GM04503 (cell line): ENCODE data around the gene FOXS1.

Experiments
- DNase-seq: peaks from one replicate; pipeline ENCODE4 v3.0.0-alpha.2; 2012; ENCODE audit warnings: low read depth

Gene FOXS1

DNA sequence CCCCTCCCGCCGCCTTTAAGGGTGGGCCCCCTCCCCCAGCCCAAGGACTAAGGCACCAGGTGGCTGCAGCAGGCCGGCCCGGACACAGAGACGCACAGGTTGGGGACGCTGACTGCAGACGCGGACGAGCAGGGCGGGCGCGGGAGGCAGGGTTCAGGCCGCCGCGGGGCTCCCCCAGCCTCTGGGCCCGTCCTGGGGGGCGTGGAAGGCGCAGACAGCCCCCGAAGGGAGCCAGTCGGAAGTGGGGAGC lies 15.7 kb upstream of the FOXS1 start:
- no peak for DNase-seq

DNA sequence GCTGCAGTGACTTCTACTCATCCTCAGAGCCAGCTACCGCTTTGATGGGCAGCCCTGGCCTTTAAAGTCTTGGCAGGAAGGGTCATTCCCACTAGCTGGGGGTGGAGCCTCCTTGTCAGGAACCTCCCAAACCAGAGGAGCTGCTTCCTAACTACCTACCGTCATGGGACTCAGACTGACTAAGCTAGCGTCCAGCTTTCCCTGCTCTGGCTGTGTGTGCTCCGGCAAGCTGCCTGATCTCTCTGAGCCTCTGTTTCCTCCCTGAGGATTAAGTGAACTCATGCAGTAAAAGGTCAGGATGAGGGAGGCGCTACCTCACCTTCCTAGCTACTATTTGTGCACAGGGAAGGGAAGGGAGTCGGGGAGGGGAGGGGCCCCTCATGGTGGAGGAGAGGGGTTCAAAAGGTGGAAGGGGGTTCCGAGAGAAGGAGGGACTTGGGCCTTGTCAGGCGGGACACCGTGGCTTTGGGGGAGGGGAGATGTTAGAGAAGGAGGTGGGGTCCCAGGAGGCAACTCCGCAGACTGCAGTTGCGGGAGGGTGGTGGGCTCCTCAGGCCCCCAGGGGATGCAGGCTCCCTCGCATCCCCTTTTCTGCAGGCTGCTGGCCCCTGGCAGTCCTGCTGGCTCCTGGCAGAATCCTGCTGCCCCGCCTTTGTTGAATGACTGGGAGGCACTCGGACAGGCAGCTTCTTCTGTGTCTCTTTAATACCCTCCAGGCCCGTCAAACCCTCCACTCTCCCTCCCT lies 15.2 kb upstream of the FOXS1 start:
- no peak for DNase-seq

DNA sequence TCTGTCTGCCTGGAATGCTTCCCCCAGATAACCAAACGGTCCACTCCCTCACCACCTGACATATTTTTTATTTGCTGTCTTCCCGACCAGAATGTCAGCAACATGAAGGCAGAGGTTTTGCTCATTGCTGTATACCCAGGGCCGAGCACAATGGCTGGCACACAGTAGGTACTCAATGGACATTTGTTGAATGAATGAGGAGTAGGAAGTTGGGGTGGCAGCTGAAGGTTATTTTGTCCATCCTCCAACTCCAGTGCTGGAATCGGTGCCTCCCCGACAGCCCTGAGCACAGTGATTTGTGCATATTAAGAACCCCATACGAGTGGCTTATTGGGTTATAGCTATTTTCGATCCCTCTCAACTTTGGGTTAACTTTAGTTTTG lies 14.6 kb upstream of the FOXS1 start:
- DNase-seq, result no peak

DNA sequence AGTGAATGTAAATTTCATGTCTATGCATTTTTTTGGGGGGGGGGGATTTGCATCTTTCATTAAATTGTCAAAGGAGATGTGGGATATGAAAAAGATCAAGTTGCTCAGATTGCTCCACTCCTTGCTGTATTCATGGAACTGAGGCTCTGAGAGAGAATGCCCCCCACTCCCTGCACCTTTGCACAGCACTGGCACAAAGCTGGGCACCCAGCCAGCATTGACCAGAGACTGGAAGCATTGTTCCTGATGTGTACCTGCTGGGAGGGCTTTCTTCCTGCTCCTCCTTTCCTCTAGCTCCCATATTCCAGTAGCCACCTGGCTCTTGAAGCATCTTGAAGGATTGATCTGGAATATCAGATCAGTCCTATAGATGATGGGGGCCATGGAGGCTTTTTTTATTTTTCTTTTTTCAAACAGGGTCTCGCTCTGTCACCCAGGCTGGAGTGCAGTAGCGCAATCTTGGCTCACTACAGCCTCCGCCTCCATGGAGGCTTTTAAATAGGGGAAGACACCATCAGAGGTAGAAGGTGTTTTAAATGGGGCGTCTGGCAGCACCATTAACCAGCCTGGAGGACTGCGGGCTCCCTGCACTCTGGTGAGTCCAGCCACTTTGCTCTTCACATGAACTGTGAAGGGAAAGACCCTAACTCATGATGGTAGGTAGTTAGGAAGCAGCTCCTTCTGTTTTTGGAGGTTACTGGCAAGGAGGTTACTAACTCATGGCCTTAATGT lies 14.0 kb upstream of the FOXS1 start:
- no peak for DNase-seq

DNA sequence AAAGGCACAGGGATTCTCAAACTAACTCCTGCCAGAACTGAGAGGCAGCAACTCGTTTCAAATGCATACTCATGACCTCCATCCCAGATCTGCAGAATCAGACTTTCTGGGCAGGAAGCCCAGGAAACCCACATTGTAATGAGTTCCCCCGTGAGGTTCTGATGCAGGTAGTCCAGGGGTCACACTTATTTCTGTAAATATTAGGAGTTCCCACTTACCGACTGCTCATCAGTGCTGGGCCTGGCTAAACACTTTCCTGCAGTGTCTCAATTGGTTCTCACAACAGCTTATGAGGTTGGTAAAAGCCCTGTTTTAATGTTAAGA lies 13.3 kb upstream of the FOXS1 start:
- no peak for DNase-seq

DNA sequence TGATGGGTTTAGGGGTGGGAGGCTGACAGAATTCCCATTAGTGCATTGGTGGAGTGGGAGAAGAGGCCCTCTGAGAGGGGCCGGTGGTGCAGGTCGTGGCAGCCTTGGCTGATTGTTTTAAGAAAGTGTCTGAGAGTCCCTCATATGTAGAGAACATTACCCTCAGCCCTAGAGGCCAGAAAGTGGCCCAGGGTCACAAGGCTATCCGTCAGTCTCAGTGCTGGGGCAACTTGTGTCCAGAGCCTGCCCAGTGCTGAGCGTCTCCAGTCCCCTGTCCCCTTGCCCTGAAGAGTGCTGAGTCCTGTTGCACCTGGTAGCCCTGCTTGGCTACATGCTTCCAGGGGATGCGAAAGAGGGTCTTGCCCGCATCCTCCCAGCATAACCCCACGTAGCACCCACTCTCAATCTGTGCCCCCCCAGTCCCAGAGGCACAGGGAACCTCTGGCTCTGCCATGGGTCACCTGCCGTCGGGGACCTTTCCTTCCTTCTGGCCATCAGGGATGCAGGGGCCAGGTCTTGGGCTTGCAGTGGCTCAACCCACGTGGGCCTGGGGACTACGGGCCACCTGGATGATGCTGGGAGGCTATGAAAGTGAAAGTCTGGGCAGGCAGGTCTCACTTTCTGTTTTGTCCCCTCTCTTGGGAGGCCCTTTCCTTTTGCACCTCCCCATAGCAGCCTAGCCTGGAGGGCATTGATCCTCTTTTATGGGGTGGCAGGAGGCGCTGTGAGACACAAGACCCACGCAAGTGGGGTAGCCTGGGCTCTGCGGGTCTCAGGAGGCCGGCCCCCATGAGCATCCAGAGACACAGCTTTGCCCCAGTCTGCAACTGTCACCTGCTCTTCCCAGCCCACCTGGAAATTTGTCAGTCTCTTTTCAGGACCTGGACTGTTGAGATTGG lies 12.7 kb upstream of the FOXS1 start:
- DNase-seq, result no peak

DNA sequence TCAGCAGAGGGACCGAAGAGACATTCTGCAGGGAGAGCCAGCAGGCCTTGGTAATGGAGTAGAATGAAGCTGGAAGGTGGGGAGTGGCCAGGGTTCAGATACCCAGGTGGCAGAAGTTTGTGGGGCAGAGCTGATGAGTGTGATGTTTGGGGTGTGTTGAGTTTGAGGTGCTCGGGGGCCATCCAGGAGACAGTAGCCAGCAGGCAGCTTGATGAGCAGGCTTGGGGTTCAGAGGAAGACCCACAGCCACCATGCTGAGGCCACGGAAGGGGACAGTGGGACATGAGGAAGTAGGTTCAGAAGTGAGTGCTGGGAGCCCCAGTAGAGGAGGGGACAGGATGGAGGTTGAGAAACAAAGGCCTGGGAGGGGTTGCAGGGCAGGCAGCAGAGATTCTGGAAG lies 11.1 kb upstream of the FOXS1 start:
- DNase-seq, result no peak

DNA sequence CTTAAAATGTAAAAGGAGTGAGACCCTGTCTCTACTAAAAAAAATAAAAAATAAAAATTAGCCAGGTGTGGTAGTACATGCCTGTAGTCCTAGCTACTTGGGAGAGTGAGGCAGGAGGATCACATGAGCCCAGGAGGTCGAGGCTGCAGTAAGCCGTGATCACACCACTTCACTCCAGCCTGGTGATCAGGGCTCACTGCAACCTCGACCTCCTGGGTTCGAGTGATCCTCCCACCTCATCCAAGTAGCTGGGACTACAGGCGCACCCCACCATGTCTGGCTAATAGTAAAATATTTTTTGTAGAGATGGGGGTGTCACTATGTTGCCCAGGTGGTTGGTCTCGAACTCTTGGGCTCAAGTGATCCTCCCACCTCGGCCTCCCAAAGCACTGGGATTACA lies 8.1 kb upstream of the FOXS1 start:
- DNase-seq, result no peak

DNA sequence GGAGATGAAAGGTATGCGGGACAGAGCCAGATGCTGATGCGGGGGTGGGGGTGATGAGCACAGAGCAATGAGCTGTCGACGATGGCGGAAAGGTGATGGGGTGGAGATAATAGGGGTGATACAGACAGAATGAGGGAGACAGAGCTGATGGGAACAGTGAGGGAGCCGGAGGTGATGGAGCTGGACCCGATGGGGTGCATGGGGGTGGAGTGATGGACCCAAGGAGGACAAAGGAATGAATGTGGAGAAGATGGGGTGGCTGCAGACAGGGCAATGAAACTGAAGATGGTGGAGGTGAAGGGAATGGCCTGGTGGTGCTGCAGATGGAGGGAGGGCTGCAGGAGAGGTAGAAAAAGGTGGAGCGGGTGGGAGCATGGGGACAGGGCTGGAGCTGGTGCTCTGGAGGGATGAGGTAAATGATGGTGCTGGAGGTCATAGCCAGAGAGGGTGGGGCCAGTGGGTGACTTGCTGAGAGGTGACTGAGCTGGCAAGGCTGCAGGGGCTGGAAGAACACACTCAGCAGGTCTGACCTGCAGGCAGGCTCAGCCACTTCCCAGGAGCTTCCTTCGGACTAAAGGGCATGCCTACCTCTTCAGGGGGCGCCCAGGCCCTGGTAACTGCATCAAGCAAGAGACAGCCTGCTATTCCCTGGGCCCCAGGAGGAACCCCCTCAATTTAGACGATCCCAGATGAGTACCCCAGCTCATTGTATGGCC lies 6.0 kb upstream of the FOXS1 start:
- DNase-seq, result no peak

DNA sequence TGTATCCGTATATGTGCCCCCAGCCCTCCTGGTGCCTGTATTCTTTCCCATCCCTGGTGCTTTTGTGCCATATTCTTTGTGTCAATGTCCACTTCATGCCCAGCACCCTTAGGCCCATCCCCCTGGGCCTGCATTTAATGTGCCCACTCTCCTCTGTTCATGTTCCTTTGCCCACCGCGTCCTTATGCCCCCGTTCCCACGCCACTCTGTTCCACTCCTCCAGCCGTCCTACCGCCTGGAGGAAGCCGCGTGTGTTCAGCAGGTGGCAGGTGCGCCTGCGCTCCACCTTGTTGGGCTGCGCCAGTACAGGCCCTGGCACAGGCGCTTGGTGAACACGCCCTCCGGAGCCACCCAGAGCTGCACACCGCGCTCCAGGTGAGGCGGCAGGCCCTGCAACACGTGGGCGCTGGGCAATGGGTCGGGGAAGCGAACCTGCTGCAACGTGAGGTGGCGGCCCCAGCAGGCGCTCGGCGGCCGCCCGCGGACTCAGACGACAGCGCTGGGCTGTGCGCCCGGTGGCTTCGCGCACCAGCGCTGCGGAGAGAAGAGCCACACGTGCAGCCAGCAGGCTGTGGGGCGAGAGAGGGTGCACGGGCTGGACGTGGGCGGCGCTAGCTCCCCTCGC lies 4.0 kb upstream of the FOXS1 start:
- no peak for DNase-seq

DNA sequence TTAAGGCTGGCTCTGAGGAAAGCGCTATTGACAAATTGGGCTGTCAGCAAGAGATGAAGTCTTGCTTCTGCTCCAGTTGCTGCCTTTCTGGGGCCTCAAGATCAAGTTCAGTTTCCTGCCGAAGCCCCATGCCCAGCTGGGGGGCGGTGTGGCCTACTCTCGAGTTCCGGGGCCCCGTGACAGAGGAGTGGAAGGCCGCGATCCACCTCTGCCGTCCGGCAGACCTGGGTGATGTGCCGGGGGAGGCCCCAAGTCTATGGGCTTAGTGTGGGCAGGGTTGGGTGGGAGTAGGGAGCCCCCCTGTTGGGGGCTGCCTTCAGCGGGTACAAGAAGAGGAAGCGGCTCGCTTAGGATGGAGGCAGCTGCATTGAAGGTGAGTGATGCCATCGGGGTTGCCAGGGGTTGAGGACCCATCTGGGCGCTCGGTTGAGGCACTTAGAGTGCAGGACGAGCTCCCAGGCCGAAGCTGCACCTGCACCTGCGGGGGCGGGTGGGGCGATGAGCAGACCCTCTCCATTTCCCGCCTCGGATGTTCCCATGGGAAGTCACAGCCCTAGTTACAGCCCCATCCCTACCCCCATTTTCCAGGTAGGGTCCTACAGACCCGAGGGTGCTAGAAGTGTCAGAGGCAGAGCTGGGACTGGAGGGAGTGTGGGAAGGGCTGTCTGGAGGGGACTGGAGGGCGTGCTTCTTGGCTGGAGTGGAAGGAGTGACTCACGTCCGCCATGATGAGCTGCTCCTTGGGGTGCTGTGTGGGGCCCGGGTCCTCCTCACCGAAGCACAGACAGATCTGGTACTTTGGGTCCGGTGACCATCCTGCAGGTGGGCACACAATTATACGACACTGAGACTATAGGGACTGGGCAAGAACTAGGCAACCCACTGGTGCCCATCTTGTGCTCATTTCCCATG lies 2.9 kb upstream of the FOXS1 start:
- no peak for DNase-seq

DNA sequence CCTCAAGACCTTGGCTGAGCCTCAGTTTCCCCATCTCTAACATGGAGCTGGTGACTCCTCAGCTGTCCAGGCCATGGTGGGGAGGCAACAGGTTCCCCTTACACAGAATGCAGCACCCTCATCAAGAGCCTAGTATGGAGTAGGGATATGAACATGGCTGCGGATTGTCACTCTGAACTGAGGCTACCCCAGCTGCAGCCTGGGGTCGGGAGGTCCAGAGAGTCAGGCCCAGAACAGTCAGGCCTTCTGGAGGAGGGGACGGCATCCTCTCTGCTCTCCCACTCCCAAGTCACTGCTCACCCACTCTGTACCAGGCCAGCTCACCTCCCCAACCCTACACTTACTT lies 1.4 kb upstream of the FOXS1 start:
- DNase-seq, result no peak

DNA sequence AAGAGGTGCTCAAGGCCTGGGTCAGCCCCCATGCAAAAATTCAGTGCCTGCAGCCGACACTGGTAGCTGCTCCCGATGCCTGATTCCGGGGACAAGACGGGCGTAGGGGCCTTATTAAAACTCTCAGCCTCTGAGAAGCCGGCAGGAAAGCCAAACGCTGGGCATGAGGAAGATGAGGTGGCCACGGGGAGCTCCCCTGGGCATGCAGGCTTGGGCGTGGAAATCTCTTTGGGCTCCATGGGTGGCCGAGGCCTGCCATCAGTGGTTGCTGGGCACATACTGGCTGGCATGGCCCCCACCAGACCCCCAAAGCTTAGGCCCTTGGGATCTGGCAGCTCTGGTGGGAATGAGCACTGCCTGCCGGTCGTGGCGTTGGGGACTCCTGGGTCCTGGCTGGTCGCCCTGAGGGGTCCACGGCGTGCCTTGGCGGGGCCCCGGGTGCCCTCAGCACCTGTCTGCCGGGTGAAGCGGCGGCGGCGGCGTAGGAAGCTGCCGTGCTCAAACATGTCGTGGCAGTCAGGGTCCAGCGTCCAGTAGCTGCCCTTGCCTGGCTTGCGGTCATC lies 586 bp downstream of the FOXS1 start:
- DNase-seq, result no peak

DNA sequence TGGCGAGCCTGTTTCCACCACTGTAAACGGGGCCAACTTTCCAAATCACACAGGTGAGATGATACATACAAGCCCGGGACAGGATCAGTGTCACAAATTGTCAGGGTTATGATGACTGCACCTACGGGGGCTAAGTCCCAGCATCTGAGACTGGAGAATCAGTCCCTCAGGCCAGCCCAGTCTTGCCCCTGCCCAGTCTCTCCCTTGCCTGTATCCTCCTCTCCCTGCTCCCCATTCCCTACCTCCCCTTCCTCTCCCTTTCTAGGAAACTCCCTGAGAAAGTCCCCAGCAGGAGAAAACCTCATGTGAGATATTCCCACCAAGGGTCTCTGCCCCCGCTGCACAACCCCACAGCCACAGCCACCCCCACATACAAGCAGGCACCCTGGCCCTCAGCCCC lies 1.5 kb downstream of the FOXS1 start:
- DNase-seq, result no peak

DNA sequence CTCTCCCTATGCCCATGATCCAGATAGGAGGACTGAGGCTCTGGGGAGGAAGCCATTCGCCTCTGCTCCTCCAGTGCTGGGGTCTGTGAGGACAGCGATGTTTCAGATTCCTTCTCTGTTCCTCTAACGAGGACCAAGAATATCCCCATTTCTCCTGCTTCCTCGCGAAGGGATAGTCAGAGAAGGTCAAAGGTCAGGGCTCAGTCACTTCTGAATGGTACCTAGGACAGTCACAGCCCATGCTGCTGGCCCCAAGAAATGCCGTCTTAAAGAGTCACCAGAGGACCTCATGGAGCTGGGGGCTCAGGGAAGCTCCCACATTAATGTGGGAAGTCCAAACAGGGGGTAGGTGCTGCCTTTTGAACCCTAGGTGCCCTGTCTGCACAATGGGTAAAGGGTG lies 2.1 kb downstream of the FOXS1 start:
- DNase-seq, result no peak

DNA sequence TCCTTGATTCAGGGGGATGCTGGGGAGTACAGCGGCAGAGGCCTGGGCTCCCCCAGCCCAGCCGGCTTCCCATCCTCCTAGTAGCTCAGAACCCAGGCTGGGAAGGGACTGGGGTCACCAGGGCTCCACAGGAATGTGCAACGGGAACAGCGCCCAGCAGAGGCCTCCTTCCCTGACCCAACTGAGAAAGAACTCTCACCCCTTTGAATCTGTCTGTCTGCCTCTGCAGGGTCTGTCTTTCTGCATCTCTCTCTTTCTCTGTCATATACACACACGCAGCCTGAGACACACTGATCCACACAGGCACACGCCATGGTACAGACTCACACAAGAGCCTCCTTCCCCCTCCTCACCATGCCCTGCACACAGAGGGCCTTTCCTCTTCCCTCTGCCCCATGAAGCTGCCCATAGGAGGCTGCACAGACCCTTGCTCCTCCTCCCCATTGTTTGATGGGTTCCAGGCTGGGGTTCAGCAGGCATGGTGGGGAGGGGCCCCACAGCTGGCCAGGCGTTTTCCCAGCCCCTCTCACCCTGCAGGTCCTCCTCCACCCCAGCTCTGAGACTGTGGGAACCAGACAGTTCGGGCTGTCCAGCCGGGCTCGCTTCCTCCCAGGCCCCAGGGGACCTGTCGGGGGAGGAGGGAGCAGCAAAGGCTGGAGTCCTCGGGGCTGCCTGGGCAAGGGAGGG lies 2.8 kb downstream of the FOXS1 start:
- no peak for DNase-seq

DNA sequence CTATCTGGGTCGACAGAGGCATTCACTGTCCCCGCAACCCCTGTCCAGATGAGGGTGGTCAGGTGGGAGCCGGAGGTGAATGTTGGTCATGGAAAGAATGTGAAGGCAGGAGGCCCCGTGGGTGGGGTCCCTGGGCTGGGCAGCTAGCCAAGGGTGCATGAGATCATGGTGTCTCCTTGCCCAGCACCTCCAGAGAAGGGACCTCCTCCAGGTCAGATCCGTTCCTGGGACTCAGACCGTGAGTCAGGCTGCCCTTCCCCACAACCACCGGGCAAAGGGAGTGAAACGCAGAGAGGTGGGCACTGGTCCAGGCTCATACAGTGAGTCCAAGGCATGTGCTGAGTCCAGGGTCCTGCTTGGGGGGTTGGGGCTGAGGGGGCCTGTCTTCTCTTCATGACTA lies 3.5 kb downstream of the FOXS1 start:
- no peak for DNase-seq

DNA sequence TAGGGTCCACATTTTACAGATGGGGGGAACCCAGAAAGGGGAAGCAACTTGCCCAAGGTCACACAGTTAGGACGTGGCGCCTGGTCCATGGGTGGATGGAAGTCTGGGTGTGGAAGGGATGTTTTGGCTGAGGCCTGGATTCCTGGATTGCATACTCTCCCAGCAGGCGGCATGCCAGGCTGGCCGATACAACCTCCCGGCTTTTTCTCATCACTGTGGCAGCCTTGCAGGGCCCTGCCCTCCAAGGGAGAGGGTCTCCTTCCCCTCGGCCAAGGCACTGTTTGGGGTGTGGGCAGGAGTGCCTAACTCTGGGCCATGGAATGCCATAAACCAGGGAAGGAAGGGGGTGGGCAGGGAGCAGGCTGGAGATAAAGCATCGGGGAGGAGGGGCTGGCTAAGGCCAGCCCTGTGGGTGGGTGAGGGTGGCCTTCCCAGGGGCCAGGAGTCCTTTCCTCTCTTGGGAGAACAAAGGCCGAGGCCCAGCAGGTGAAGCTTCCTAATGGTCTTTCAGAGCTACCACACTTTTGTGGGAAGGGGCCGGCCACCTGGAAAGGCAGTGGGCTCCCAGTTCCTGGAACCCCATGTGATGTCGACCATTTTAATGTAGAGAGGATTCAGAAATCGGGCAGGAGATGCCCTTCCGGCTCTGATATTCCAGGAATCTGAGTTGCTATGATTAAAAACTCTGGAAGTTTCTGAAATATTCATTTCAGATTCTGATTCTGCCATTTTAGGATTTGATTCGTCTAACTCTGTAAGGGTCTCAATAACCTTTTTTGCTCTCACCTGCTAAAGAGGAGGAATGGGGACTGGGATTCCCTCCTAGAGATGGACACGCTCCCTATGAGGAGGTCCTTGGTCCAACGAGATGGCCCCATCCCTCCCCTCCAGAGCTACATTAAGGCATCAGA lies 4.2 kb downstream of the FOXS1 start:
- no peak for DNase-seq

DNA sequence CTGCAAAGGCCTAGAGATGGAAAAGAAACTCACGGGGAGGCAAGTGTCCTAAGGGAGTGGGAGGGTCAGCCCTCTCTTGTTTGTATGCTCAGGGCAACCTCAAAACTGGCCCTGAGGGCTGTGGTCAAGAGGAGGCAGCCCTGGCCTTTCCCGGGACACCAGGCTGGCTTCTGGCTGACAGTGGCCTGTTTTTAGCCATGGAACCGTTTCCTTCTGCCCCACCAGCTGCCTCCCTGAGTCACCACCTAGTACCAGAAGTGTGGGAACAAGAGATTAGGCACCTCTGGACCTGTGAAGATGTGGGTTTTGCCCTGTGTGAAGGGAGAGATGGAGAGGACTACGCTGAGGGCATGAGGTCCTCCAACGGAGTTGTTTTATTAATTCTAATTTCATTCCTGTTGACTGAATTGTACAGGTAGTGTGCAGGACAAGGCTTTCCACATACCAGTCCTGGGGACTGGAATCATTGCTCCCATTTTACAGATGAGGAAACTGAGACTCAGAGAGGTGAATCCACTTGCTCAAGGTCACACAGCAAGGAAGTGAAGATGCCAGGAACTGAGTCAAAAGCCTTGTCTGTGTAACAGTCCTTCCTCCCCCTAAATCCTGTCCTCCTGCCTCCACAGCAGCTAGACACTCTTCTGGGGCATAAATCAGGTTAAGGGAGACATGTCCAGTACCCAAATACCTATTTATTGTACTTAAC lies 5.5 kb downstream of the FOXS1 start:
- no peak for DNase-seq
